Measurements from ENCODE around the gene INSIG1.

Gene INSIG1

GRCh38 chr7:155297517-155298287 is at the start of gene INSIG1:
INSIG1 (plus strand) TSS chr7:155297878; CDS start chr7:155298286, 408 bp downstream.
- peak; percentile 99 for DNase-seq (ENCODE audit: low spot score)

GRCh38 chr7:155248366-155248756 is 49.3 kb upstream of the INSIG1 start:
- no peak for DNase-seq (ENCODE audit: low spot score)

- no peak for DNase-seq (ENCODE audit: low spot score)
Observed at GRCh38 chr7:155251831-155252230, 45.8 kb upstream of the INSIG1 start.

GRCh38 chr7:155252444-155252887 is 45.2 kb upstream of the INSIG1 start:
- no peak for DNase-seq (ENCODE audit: low spot score)

- DNase-seq (ENCODE audit: low spot score): no peak
Observed at GRCh38 chr7:155252892-155253501, 44.7 kb upstream of the INSIG1 start.

- DNase-seq (ENCODE audit: low spot score): no peak
Observed at GRCh38 chr7:155254018-155254417, 43.7 kb upstream of the INSIG1 start.

GRCh38 chr7:155255071-155255470 is 42.6 kb upstream of the INSIG1 start:
- DNase-seq (ENCODE audit: low spot score): no peak

GRCh38 chr7:155255621-155256020 is 42.1 kb upstream of the INSIG1 start:
- no peak for DNase-seq (ENCODE audit: low spot score)

GRCh38 chr7:155256081-155256760 is 41.5 kb upstream of the INSIG1 start:
- DNase-seq (ENCODE audit: low spot score): no peak

GRCh38 chr7:155256761-155257481 is 40.8 kb upstream of the INSIG1 start:
- no peak for DNase-seq (ENCODE audit: low spot score)

- DNase-seq (ENCODE audit: low spot score): peak; percentile 63
Observed at GRCh38 chr7:155257482-155258225, 40.0 kb upstream of the INSIG1 start.

GRCh38 chr7:155258226-155258560 is 39.5 kb upstream of the INSIG1 start:
- DNase-seq (ENCODE audit: low spot score): no peak

- no peak for DNase-seq (ENCODE audit: low spot score)
Observed at GRCh38 chr7:155259866-155260497, 37.7 kb upstream of the INSIG1 start.

GRCh38 chr7:155260498-155260872 is 37.2 kb upstream of the INSIG1 start:
- no peak for DNase-seq (ENCODE audit: low spot score)

- no peak for DNase-seq (ENCODE audit: low spot score)
Observed at GRCh38 chr7:155261031-155261985, 36.4 kb upstream of the INSIG1 start.

- no peak for DNase-seq (ENCODE audit: low spot score)
Observed at GRCh38 chr7:155262031-155262430, 35.6 kb upstream of the INSIG1 start.

- DNase-seq (ENCODE audit: low spot score): no peak
Observed at GRCh38 chr7:155263051-155263450, 34.6 kb upstream of the INSIG1 start.

GRCh38 chr7:155263581-155264143 is 34.0 kb upstream of the INSIG1 start:
- no peak for DNase-seq (ENCODE audit: low spot score)

- no peak for DNase-seq (ENCODE audit: low spot score)
Observed at GRCh38 chr7:155265144-155265543, 32.5 kb upstream of the INSIG1 start.

- no peak for DNase-seq (ENCODE audit: low spot score)
Observed at GRCh38 chr7:155265961-155266360, 31.7 kb upstream of the INSIG1 start.

All from D341Med (cell line).